HepG2 (cell line): Measurements from ENCODE around the gene PROM2.

Experiments used
- ARNT ChIP-seq: fragments of 450-650 bp; IDR thresholded peaks from 2 replicates; pipeline ENCODE4 v1.6.1; 2017
- CHD2 ChIP-seq: IDR thresholded peaks from 2 replicates; pipeline ENCODE4 v1.6.1; 2011; ENCODE audit warnings: low read depth, low read length, improper control_type of control experiment
- FOXA3 ChIP-seq: IDR thresholded peaks from 2 replicates; pipeline ENCODE4 v1.6.1; 2016; ENCODE audit warnings: missing genetic modification reagents, missing compliant biosample characterization

DNA sequence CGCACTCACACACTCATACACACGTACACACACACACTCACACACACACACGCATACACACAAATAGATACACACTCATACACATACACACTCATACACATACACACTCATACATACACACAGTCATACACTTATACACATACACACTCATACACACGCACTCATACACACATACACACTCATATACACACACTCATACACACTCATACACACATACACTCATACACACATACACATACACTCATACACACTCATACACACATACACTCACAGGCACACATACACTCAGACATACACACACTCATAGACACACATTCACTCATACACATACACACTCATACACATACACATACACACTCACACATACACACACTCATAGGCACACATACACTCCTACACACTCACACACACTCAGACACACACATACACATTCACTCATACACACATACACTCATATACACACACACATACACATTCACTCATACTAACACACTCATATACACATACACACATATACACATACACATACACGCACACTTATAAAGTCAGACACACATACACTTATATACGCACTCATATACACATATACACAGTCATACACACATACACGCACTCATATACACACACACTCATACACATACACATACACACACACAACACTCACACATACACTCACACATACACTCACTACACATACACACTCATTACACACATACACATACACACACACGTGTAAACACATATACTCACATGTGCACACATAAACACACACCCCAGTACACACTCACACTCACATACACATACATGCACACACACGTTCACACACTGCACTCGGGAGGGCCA lies 51.6 kb downstream of the PROM2 start:
- TF ChIP-seq FOXA3 (CRISPR knock-in tag) (no peak), CHD2 (no peak), ARNT (peak; percentile 17; the same call in 1 of the 2 replicates)
